GM10266 (cell line): ENCODE results near the gene CACNA1C.

Experiments
- DNase-seq: peaks from one replicate; pipeline ENCODE4 v3.0.0; 2012; ENCODE audit errors: extremely low spot score
- CTCF ChIP-seq: IDR thresholded peaks from 2 replicates; pipeline ENCODE4 v1.5.1; 2012; ENCODE audit warnings: mild to moderate bottlenecking, low read depth; ENCODE audit not compliant: control insufficient read depth, insufficient read depth; ENCODE audit errors: missing control alignments

Gene CACNA1C

GRCh38 chr12:2393996-2394395 lies 341.2 kb downstream of the CACNA1C start:
- no peak for TF ChIP-seq CTCF
- no peak for DNase-seq

DNA sequence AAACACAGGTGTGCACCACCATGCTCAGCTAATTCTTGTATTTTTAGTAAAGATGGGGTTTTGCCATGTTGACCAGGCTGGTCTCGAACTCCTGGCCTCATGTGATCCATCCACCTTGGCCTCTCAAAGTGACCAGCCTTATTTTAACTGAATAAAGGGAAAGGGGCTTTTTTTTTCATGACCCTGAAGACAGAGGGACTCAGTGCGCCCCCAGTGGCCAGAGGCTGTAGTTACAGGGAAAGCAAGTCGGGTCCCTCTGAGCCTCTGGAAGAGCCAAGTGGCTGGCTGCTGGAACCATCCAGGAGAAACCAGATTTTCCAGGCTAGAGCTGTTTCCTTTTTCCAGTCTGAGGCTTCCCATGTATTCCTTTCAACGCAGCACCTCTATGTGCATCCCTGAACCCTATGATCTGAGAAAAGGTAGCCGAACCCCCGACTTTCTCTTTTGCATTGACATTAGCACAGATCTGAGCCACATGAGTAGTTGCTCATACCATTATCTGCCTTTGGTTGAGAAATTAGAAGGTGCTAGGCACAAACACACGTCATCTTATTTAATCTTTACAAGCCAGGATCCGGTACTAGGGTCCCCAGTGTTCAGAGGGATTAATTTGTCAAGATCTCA lies 342.7 kb downstream of the CACNA1C start:
- peak; percentile 69 for TF ChIP-seq CTCF
- DNase-seq, result peak; percentile 52

- DNase-seq, result no peak
- no peak for TF ChIP-seq CTCF
Observed at GRCh38 chr12:2396448-2396871, 343.7 kb downstream of the CACNA1C start.

GRCh38 chr12:2397356-2398045 lies 344.7 kb downstream of the CACNA1C start:
- DNase-seq, result no peak
- no peak for TF ChIP-seq CTCF

DNA sequence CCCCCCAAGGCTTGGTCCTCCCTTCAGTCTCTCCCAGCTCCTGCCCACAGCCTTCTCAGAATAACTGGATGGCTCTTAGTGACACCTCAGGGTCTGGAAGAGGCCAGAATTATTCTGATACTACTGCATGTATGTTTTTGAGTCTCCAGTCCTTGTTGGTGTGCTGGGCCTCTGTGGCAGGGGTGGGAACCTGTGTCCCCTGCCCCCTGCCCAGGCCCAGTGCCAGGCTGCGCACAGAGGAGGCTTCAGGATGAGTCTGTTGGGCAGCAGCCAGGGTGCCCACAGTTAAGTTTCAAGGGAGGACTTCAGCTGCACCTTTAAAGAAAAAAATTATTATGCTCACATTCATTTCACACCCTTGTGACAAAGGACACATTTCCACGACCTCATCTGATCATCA lies 348.3 kb downstream of the CACNA1C start:
- no peak for DNase-seq
- TF ChIP-seq CTCF, result no peak

DNA sequence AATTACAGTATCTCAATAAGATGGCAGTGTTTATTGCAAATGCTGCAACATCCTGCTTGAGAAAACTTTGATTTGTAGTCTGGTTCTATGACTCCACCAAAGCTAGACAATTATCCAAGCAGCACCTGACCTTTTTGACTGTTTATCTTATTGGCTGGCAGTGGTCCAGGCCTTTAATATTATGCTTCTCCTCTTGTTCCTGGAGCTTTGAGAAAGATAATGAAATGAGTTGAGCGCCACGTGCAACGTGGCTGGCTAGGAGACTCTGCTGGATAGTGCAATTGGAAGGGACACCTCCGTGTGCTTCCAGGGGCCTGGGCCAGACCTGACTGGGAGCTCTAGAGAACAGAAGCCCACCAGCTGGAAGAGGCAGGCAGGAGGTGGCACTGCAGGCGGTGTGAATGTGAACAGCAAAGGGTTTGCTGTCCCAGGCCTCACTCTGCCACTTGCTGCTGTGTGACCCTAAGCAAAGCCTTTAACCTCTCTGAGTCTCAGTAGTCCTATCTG lies 349.3 kb downstream of the CACNA1C start:
- no peak for TF ChIP-seq CTCF
- DNase-seq, result no peak
